NCI-H187 (cell line): ENCODE measurements around the gene KCNV2.

Experiments
- DNase-seq, 2 experiments: peaks; one replicate each; lab custom pipeline; 2025; lab: John Stamatoyannopoulos, UW

The KCNV2 gene

DNA sequence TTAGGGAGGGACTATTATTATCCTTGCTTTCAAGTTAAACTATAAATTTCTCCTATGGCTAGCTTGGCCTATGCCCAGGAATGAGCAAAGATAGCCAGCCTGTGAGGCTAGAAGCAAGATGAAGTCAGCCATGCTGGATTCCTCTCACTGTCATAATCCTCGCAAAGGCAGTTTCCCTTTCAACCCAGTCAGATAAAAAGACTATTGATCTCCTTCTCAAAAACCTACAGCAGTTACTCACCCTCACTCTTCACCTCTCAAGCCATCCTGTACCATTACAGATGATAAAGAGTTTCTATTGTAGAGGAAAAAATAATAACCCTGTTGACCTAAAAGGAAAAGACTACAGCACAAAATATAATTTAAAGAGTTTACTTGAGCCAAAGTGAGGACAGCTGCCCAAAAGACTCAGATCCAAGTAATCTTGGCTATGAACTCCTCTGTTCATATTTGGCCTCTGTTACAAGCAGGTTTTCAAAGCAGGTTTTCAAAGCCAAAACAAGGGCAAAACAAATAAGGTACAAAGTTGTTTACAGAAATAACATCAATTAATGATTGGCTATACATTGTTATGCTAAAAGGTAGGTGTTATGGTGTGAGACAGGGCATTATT, 41.7 kb downstream of the KCNV2 start:
- DNase-seq = no peak

GRCh38 chr9:2761424-2761823, 44.1 kb downstream of the KCNV2 start:
- no peak for DNase-seq

DNA sequence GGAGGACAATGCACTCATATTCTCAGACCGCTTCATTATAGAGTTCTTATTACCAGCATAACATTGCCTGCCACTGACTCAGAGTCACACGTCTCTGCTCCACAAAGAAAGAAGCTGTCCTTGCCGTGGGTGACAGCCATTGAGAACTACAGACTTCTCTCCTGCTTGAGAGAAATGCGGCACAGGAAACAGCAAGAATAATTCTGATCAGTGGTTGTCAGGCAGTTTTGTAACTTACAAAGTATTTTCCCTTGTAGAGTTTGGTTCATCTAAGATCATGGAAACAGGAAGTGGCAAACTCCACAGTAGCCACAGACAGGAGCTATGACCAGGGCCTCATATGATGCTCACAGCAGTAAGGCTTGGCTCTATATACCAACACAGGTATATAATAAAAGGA, 47.0 kb downstream of the KCNV2 start:
- DNase-seq = no peak

DNA sequence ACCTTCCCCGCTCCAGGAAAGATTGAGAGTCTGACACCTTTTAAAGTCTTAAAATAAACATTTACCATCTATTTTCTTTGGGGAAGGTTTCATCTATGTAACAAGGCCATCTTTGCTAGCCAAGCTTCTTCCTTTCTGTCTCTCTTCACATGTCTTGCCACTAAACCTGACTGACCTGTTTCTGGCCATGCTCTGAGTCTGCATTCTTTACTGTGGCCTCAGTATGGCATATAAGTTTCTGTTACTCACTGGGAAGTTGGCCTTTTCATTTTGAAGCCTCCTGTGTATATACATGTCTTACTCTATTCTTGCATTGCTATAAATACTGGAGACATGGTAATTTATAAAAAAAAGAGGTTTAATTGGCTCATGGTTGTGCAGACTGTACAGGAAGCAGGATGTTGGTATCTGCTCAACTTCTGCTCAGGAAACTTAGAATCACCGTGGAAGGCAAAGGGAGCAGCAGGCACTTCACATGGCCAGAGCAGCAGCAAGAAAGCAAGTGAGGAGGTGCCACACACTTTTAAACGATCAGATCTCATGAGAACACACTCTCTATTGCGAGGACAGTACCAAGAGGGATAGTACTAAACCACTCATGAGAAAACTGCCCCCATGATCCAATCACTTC, 48.1 kb downstream of the KCNV2 start:
- DNase-seq = no peak

- no peak for DNase-seq
Measured at GRCh38 chr9:2767800-2768677, 50.7 kb downstream of the KCNV2 start.

GRCh38 chr9:2771087-2771486, 53.8 kb downstream of the KCNV2 start:
- no peak for DNase-seq

- DNase-seq = no peak
Measured at GRCh38 chr9:2771661-2772060, 54.4 kb downstream of the KCNV2 start.

DNA sequence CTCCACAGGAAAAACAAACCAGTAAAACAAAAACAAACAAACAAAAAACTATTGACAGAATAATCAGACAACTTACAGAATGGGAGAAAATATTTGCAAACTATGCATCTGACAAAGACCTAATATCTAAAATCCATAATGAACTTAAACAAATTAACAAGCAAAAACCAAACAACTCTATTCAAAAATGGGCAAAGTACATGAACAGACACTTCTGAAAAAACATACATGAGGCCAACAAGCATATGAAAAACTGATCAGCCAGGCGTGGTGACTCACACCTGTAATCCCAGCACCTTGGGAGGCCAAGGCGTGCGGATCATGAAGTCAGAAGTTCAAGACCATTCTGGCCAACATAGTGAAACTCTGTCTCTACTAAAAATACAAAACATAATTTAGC, 60.1 kb downstream of the KCNV2 start:
- no peak for DNase-seq

DNA sequence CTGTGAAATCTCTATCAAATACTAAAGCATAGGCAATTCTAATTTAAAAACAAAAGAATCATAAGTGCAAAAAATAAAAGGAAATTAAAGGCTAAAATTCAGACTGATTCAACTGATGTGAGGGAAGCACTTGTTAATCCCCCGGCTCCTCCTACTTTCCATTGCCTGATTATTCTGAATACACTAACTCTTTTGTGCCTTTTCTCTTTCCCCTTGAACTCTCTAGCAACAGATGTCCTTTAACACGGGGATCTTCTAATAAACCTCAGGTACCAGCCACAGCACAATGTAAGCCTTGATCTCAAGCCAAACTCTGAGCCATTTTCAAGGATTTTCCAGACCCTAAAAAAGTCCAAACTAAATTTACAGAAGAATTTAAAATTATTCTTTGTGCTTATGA, 61.5 kb downstream of the KCNV2 start:
- no peak for DNase-seq
